ENCODE results near the gene RPL21.

DNA sequence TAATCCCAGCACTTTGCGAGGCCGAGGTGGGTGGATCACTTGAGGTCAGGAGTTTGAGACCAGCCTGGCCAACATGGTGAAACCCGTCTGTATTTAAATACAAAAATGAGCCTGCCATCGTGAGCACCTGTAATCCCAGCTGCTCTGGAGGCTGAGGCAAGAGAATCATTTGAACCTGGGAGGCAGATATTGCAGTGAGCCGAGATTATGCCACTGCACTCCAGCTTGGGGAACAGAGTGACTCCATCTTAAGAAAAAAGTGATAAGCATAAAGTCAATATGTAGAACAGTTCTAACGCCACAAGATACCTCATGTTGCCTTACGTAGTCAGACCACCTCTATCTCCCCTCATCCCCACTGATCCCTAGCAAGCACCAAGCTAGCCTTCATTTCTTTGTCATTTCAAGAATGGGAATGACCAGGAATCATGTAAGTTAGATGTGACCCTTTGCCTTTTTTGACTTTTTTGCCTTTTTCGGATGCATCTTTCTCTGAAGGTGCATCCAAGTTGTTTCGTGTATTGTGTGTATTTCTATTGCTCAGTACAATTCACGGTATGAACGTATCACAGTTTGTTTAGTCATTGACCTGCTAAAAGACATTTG is 6.4 kb downstream of the RPL21 start:
- TF ChIP-seq CTCF (conservative IDR thresholded peaks at IDR 0.05; ENCODE audit: low read length): no peak
- TF ChIP-seq EZH2phosphoT487 (IDR thresholded peaks at IDR 0.05; ENCODE audit: borderline replicate concordance, low read depth, low read length): no peak

Measured in OCI-LY7 (cell line).